ENCODE data around the gene SLC44A1. TPM values are rescaled to one million over a fixed set of nuclear protein-coding genes. Genes with fewer than 3 reads are reported as not detected.

Gene SLC44A1
- total and polyA plus RNA-seq, 2 of the 13 experiments (the other 11 are each of a cell fraction or from before 2014, with no cell fraction given) = 21.4 to 40.8 TPM

- BruUV-seq (replicated peaks) = no TSS peak
- POLR2A ChIA-PET = no interaction called here
- no peak overlapping the region for H3K4me2 ChIP-seq (ENCODE audit: low read depth, low read length)
- ATAC-seq (no peak), DNase-seq (ENCODE audit: low spot score) (no peak), FAIRE-seq (no peak)
- H3K4me1 ChIP-seq (ENCODE audit: insufficient read depth, low read length) = peaks cover 9% of the 10 kb centered on the region
- no peak overlapping the region for H3K9ac ChIP-seq (ENCODE audit: insufficient read depth, low read depth, low read length)
- CTCF ChIA-PET (ENCODE audit: low intra/inter-chr PET ratio, low total read pairs) = no interaction called here
- TF ChIP-seq PAX8 (CRISPR knock-in tag; IDR thresholded peaks at IDR 0.05; ENCODE audit: borderline replicate concordance) (no peak), HCFC1 (IDR thresholded peaks at IDR 0.05; ENCODE audit: low read depth, low read length) (no peak), ZMAT3 (CRISPR knock-in tag; conservative IDR thresholded peaks at IDR 0.05) (no peak), CENPBD1 (CRISPR knock-in tag; IDR thresholded peaks at IDR 0.05; ENCODE audit: borderline replicate concordance, low read depth) (no peak), CSRNP1 (CRISPR knock-in tag; IDR thresholded peaks at IDR 0.05) (no peak)
- H3K9me3 ChIP-seq (ENCODE audit: low read length) = no peaks in the 10 kb centered on the region
- 82% methylated on average over 2 of the region's 3 CpGs for WGBS (ENCODE audit: low lambda C conversion rate)
- intact Hi-C loops (cut with micrococcal nuclease; ENCODE audit: unreplicated experiment) (no loop called here), in situ Hi-C loops (cut with HindIII; ENCODE audit: extremely low pct_ligation_motif_present, low pct_unique_long_range_greater_than_20kb) (no loop called here)
- H3K27ac ChIP-seq (ENCODE audit: extremely low read length, insufficient read depth, low read length) = no peak overlapping the region
- no peaks in the 10 kb centered on the region for H4K20me1 ChIP-seq (ENCODE audit: insufficient read depth, low read length)
- no peaks in the 10 kb centered on the region for H3K27me3 ChIP-seq (ENCODE audit: control insufficient read depth in 1 of 2, insufficient read depth in 2 of 2, low read length in 2 of 2)
- H3K4me3 ChIP-seq (replicated peaks in 1 of 3; ENCODE audit: insufficient read depth in 1 of 3, low read depth in 2 of 3, low read length in 3 of 3) = no peak overlapping the region
- no peak overlapping the region for H2AFZ ChIP-seq (ENCODE audit: low read length)
- H3K36me3 ChIP-seq (replicated peaks in 1 of 2; ENCODE audit: control insufficient read depth in 1 of 2, insufficient read depth in 2 of 2, low read length in 2 of 2) = no peaks in the 10 kb centered on the region
- no peaks in the 10 kb centered on the region for H3K79me2 ChIP-seq (ENCODE audit: insufficient read depth, low read length)
These were observed 40.0 kb upstream of the SLC44A1 start for GRCh38 chr9:105204416-105204815.

- no peak overlapping the region for H3K4me2 ChIP-seq (ENCODE audit: low read depth, low read length)
- no TSS peak for BruUV-seq (replicated peaks)
- H3K9ac ChIP-seq (ENCODE audit: insufficient read depth, low read depth, low read length) = no peak overlapping the region
- H3K4me3 ChIP-seq (replicated peaks in 1 of 3; ENCODE audit: insufficient read depth in 1 of 3, low read depth in 2 of 3, low read length in 3 of 3) = no peak overlapping the region
- no peaks in the 10 kb centered on the region for H4K20me1 ChIP-seq (ENCODE audit: insufficient read depth, low read length)
- H3K9me3 ChIP-seq (ENCODE audit: low read length) = no peaks in the 10 kb centered on the region
- WGBS (ENCODE audit: low lambda C conversion rate) = 83% methylated on average over 2 of the region's 2 CpGs
- POLR2A ChIA-PET = no interaction called here
- H3K36me3 ChIP-seq (replicated peaks in 1 of 2; ENCODE audit: control insufficient read depth in 1 of 2, insufficient read depth in 2 of 2, low read length in 2 of 2) = no peaks in the 10 kb centered on the region
- in situ Hi-C loops (cut with HindIII; ENCODE audit: extremely low pct_ligation_motif_present, low pct_unique_long_range_greater_than_20kb) = no loop called here
- ATAC-seq (no peak), FAIRE-seq (no peak), DNase-seq (ENCODE audit: low spot score) (no peak)
- H3K27me3 ChIP-seq (ENCODE audit: control insufficient read depth in 1 of 2, insufficient read depth in 2 of 2, low read length in 2 of 2) = no peaks in the 10 kb centered on the region
- H3K79me2 ChIP-seq (ENCODE audit: insufficient read depth, low read length) = no peaks in the 10 kb centered on the region
- H2AFZ ChIP-seq (ENCODE audit: low read length) = no peak overlapping the region
- peaks cover 9% of the 10 kb centered on the region for H3K4me1 ChIP-seq (ENCODE audit: insufficient read depth, low read length)
- intact Hi-C loops (cut with micrococcal nuclease; ENCODE audit: unreplicated experiment) = no loop called here
- no peak overlapping the region for H3K27ac ChIP-seq (ENCODE audit: extremely low read length, insufficient read depth, low read length)
- CTCF ChIA-PET (ENCODE audit: low intra/inter-chr PET ratio, low total read pairs) = no interaction called here
- TF ChIP-seq NONO (IDR thresholded peaks at IDR 0.05) = no peak
- TF ChIP-seq NONO (CRISPR knock-in tag; conservative IDR thresholded peaks at IDR 0.05) = no peak
- no peak for TF ChIP-seq IRF1 (CRISPR knock-in tag; IDR thresholded peaks at IDR 0.05; ENCODE audit: low read depth)
- no peak for TF ChIP-seq ZNF280D (CRISPR knock-in tag; IDR thresholded peaks at IDR 0.05)
- TF ChIP-seq ZNF761 (CRISPR knock-in tag; conservative IDR thresholded peaks at IDR 0.05) = no peak
- no peak for TF ChIP-seq PLSCR1 (CRISPR knock-in tag; IDR thresholded peaks at IDR 0.05; ENCODE audit: borderline replicate concordance)
These were observed 38.5 kb upstream of the SLC44A1 start for GRCh38 chr9:105205787-105206495.
